Nucleus accumbens (tissue), 56 donors: ENCODE measurements around the gene TYW1.
"Not testable (repeated sequence)": the region's sequence is repeated elsewhere in the genome, so short reads cannot be mapped to it uniquely, and the experiment has no call there.

Experiments
- DNase-seq, 56 donors: peaks; one replicate each; lab custom pipeline; 2025; lab: John Stamatoyannopoulos, UW

The TYW1 gene

GRCh38 chr7:67226967-67227366, 230.3 kb downstream of the TYW1 start:
- DNase-seq, result not testable (repeated sequence)

GRCh38 chr7:67229018-67229417, 232.4 kb downstream of the TYW1 start:
- not testable (repeated sequence) for DNase-seq

GRCh38 chr7:67230029-67230428, 233.4 kb downstream of the TYW1 start:
- not testable (repeated sequence) for DNase-seq

- DNase-seq, result not testable (repeated sequence)
Measured at GRCh38 chr7:67233506-67233905, 236.9 kb downstream of the TYW1 start.

GRCh38 chr7:67236216-67236615, 239.6 kb downstream of the TYW1 start:
- DNase-seq, result not testable (repeated sequence)

- not testable (repeated sequence) for DNase-seq
Measured at GRCh38 chr7:67242871-67243270, 246.2 kb downstream of the TYW1 start.

- DNase-seq, result not testable (repeated sequence)
Measured at GRCh38 chr7:67248364-67248763, 251.7 kb downstream of the TYW1 start.

- DNase-seq, result no peak
Measured at GRCh38 chr7:67251986-67252558, 255.4 kb downstream of the TYW1 start.

- not testable (repeated sequence) for DNase-seq
Measured at GRCh38 chr7:67255076-67255475, 258.4 kb downstream of the TYW1 start.

- DNase-seq, result not testable (repeated sequence)
Measured at GRCh38 chr7:67257779-67258178, 261.1 kb downstream of the TYW1 start.

GRCh38 chr7:67259363-67259762, 262.7 kb downstream of the TYW1 start:
- not testable (repeated sequence) for DNase-seq

GRCh38 chr7:67260166-67260586, 263.5 kb downstream of the TYW1 start:
- peak in 1 of 56 donors; percentile 1 for DNase-seq

- not testable (repeated sequence) for DNase-seq
Measured at GRCh38 chr7:67264000-67264399, 267.4 kb downstream of the TYW1 start.

GRCh38 chr7:67266070-67266469, 269.4 kb downstream of the TYW1 start:
- DNase-seq, result not testable (repeated sequence)

- DNase-seq, result peak in 15 of 56 donors; percentile 1 to 27 (median 5)
Measured at GRCh38 chr7:67267914-67268313, 271.3 kb downstream of the TYW1 start.

- DNase-seq, result not testable (repeated sequence)
Measured at GRCh38 chr7:67269916-67270315, 273.3 kb downstream of the TYW1 start.
